GM12873 (cell line): ENCODE results near the gene MMP13.

ENCODE experiments used
- TF ChIP-seq, protein P1 (sequence below): IDR thresholded peaks from 2 replicates; pipeline ENCODE4 v1.5.1; 2012; ENCODE audit warnings: low read depth, mild to moderate bottlenecking, moderate library complexity, low read length, control low read depth; ENCODE audit not compliant: insufficient read depth; ENCODE audit errors: missing control alignments

The MMP13 gene

GRCh38 chr11:102933627-102934026 lies 21.9 kb downstream of the MMP13 start:
- TF ChIP-seq, protein P1, sequence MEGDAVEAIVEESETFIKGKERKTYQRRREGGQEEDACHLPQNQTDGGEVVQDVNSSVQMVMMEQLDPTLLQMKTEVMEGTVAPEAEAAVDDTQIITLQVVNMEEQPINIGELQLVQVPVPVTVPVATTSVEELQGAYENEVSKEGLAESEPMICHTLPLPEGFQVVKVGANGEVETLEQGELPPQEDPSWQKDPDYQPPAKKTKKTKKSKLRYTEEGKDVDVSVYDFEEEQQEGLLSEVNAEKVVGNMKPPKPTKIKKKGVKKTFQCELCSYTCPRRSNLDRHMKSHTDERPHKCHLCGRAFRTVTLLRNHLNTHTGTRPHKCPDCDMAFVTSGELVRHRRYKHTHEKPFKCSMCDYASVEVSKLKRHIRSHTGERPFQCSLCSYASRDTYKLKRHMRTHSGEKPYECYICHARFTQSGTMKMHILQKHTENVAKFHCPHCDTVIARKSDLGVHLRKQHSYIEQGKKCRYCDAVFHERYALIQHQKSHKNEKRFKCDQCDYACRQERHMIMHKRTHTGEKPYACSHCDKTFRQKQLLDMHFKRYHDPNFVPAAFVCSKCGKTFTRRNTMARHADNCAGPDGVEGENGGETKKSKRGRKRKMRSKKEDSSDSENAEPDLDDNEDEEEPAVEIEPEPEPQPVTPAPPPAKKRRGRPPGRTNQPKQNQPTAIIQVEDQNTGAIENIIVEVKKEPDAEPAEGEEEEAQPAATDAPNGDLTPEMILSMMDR, result no peak

DNA sequence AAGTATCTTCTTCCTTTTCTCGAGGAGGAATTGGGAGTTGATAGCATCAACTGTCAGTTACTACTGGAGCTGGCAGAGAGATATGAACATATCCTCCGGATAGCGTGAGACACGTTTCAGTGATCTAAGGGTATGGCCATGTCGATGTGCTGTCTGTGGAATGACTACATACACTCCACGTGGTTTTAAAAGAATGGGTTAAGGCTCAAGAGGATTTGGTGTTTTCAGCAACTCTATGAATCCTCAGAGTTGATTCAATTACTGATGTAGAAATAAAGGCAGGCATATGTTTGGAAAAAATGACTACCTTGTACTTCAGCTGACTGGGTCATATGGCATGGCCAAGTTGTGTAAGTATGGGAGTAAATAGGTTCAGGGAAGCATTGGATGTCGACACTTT lies 22.9 kb downstream of the MMP13 start:
- TF ChIP-seq, protein P1, result no peak

DNA sequence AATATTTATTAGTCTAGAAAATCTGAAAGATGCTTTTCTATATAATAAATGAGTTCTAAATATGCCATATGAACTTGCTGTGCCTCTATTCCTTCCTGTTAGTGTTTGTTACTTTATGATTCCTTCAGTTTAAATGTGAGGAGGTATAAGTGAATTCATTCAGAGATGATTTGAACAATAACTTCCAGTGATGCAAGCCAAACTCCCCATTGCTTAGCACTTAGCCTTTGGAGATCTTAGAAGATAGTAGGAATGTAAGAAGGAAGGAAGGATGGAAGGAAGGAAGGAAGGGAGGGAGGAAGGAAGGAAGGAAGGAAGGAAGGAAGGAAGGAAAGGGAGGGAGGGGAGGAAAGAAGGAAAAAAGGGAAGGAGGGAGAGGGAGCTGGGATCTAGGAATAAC lies 25.1 kb downstream of the MMP13 start:
- TF ChIP-seq, protein P1, result no peak

DNA sequence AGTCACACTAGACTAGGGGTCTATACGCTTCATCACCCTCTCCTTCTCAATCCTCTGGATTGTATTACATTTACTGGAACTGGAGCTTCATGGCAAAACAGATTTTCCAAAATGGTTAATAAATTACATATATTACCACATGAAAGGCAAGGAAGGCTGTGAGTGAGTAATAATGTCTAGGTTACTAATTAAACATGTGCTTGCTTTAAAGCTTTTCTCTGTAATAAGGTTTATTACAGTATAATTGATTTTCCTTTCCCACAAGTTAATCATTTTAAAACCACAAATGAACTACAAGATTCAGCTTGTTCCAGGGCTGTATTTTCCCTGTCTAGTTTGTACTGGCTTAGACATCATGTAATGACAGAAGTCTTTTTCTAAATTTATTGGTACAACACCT lies 25.6 kb downstream of the MMP13 start:
- TF ChIP-seq, protein P1, result no peak

DNA sequence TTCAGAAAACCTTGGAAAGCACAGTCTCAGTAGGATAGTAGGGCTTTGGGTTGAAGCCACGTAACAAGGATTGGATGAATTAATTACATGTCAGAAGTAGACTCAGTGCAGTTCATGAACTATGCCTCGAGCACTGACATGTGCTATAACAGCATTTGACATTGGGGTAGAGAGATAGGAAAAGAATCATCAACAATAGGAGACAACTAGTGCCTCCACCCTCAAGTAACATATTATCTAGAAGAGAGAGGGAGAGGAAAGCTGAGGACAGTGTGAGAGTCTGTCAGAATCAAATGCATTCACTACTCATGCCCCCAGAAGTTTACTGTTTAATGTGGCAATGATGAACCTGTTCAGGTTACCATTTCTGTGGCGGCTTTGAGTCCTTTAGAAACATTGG lies 26.4 kb downstream of the MMP13 start:
- TF ChIP-seq, protein P1, result no peak

- TF ChIP-seq, protein P1, result no peak
Observed at GRCh38 chr11:102928247-102928646, 27.3 kb downstream of the MMP13 start.

DNA sequence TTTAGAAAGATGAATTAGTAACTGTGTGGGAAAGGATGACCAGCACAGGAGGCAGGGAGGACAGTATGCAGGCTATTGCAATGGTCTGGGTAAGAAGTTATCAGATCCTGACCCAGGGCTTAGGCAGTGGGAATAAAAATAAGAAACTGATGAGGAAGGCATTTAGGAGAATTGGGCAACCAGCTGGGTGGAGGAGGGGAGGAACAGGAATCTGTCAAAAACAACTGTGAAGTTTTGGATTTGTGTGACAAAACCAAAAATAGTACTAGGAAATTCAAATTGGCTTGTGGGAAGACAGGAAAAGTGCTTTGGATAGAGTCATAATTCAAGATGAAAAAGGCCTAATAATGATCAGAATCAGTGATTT lies 27.9 kb downstream of the MMP13 start:
- TF ChIP-seq, protein P1, result no peak

GRCh38 chr11:102926961-102927623 lies 28.4 kb downstream of the MMP13 start:
- TF ChIP-seq, protein P1, result no peak
